ENCODE results near the gene S100A14. TPM values are rescaled to one million over a fixed set of nuclear protein-coding genes. Genes with fewer than 3 reads are reported as not detected.
A peak's percentile ranks its signal among the peaks of the same experiment; 100 is the strongest.

Gene S100A14
- total and polyA plus RNA-seq, 9 of the 15 experiments (the other 6 are each of a cell fraction or from before 2014, with no cell fraction given) = 0.10 to 0.64 (median 0.24) TPM; not detected in 3

DNA sequence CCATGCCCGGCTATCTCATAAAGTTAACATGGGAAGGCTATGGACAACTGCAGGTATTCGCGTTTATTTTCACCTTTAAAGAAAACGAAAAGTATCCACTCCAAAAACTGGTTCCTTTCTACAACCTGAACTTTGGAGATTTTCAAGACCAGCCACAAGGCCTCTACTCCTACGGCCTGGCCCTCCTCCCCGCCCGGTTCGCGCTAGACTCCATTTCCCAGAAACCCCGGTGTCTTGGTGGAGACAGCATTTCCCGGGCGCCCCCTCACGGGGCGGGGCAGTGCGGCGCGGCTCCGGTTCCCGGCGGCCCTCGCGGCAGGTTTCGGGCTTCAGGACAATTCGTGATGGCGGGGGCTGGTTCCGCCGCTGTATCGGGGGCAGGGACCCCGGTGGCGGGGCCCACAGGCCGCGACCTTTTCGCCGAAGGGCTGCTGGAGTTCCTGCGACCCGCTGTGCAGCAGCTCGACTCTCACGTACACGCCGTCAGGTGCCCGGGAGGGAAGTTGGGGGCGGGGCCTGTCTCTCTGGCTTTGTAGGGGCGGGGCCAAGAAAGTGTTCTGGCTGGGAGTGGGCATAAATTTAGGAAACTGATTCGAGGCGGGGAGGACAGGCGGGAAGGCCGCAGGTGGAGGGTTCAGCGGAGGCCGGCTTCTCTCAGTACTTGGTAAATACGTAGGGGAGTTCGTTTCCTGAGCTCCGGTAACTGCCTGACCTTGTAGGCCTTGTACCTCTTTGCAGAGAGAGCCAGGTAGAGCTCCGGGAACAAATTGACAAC, 42.5 kb upstream of the S100A14 start, which contains the start of gene SNAPIN (continued):
- TF ChIP-seq CHD1 (IDR thresholded peaks at IDR 0.05; ENCODE audit: low read length) (no peak), POLR2G (IDR thresholded peaks at IDR 0.05; ENCODE audit: low read depth, low read length) (peak; percentile 96), JUNB (CRISPR knock-in tag; conservative IDR thresholded peaks at IDR 0.05) (no peak), SOX6 (IDR thresholded peaks at IDR 0.05) (peak; percentile 12; the same call in 1 of the 2 replicates), GTF2F1 (IDR thresholded peaks at IDR 0.05; ENCODE audit: low read depth, low read length) (no peak), ZNF79 (CRISPR knock-in tag; IDR thresholded peaks at IDR 0.05; ENCODE audit: low read depth) (no peak), HLTF (IDR thresholded peaks at IDR 0.05) (no peak), ZNF785 (CRISPR knock-in tag; IDR thresholded peaks at IDR 0.05) (no peak), CBX3 (IDR thresholded peaks at IDR 0.05; ENCODE audit: borderline replicate concordance in 1 of 2, low read length in 2 of 2) (no peak), NR1H2 (CRISPR knock-in tag; IDR thresholded peaks at IDR 0.05) (no peak), DNMT1 (IDR thresholded peaks at IDR 0.05) (no peak), TRIM24 (IDR thresholded peaks at IDR 0.05) (no peak), ZNF644 (tag; IDR thresholded peaks at IDR 0.05; ENCODE audit: low read depth) (0 out of 2 replicates have a peak, but pooled peaks have one; percentile 36), TCF7 (IDR thresholded peaks at IDR 0.05; ENCODE audit: borderline replicate concordance) (no peak), ZKSCAN3 (CRISPR knock-in tag; IDR thresholded peaks at IDR 0.05) (no peak), HMG20A (CRISPR knock-in tag; conservative IDR thresholded peaks at IDR 0.05) (no peak), ZNF586 (CRISPR knock-in tag; conservative IDR thresholded peaks at IDR 0.05) (no peak), MCM5 (IDR thresholded peaks at IDR 0.05; ENCODE audit: low read depth) (no peak)
- TF ChIP-seq, protein P1, sequence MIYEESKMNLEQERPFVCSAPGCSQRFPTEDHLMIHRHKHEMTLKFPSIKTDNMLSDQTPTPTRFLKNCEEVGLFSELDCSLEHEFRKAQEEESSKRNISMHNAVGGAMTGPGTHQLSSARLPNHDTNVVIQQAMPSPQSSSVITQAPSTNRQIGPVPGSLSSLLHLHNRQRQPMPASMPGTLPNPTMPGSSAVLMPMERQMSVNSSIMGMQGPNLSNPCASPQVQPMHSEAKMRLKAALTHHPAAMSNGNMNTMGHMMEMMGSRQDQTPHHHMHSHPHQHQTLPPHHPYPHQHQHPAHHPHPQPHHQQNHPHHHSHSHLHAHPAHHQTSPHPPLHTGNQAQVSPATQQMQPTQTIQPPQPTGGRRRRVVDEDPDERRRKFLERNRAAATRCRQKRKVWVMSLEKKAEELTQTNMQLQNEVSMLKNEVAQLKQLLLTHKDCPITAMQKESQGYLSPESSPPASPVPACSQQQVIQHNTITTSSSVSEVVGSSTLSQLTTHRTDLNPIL (CRISPR knock-in tag; IDR thresholded peaks at IDR 0.05) = no peak
- TF ChIP-seq, protein P2, sequence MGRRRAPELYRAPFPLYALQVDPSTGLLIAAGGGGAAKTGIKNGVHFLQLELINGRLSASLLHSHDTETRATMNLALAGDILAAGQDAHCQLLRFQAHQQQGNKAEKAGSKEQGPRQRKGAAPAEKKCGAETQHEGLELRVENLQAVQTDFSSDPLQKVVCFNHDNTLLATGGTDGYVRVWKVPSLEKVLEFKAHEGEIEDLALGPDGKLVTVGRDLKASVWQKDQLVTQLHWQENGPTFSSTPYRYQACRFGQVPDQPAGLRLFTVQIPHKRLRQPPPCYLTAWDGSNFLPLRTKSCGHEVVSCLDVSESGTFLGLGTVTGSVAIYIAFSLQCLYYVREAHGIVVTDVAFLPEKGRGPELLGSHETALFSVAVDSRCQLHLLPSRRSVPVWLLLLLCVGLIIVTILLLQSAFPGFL (CRISPR knock-in tag; IDR thresholded peaks at IDR 0.05) = no peak
- TF ChIP-seq, protein P3, sequence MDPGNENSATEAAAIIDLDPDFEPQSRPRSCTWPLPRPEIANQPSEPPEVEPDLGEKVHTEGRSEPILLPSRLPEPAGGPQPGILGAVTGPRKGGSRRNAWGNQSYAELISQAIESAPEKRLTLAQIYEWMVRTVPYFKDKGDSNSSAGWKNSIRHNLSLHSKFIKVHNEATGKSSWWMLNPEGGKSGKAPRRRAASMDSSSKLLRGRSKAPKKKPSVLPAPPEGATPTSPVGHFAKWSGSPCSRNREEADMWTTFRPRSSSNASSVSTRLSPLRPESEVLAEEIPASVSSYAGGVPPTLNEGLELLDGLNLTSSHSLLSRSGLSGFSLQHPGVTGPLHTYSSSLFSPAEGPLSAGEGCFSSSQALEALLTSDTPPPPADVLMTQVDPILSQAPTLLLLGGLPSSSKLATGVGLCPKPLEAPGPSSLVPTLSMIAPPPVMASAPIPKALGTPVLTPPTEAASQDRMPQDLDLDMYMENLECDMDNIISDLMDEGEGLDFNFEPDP (CRISPR knock-in tag; IDR thresholded peaks at IDR 0.05) = no peak
- TF ChIP-seq, protein P4, sequence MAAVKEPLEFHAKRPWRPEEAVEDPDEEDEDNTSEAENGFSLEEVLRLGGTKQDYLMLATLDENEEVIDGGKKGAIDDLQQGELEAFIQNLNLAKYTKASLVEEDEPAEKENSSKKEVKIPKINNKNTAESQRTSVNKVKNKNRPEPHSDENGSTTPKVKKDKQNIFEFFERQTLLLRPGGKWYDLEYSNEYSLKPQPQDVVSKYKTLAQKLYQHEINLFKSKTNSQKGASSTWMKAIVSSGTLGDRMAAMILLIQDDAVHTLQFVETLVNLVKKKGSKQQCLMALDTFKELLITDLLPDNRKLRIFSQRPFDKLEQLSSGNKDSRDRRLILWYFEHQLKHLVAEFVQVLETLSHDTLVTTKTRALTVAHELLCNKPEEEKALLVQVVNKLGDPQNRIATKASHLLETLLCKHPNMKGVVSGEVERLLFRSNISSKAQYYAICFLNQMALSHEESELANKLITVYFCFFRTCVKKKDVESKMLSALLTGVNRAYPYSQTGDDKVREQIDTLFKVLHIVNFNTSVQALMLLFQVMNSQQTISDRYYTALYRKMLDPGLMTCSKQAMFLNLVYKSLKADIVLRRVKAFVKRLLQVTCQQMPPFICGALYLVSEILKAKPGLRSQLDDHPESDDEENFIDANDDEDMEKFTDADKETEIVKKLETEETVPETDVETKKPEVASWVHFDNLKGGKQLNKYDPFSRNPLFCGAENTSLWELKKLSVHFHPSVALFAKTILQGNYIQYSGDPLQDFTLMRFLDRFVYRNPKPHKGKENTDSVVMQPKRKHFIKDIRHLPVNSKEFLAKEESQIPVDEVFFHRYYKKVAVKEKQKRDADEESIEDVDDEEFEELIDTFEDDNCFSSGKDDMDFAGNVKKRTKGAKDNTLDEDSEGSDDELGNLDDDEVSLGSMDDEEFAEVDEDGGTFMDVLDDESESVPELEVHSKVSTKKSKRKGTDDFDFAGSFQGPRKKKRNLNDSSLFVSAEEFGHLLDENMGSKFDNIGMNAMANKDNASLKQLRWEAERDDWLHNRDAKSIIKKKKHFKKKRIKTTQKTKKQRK (IDR thresholded peaks at IDR 0.05; ENCODE audit: borderline replicate concordance, low read depth, low read length) = no peak

Measured in K562 (cell line).